Measurements from ENCODE around the gene TRIM74. TPM values are rescaled to one million over a fixed set of nuclear protein-coding genes. Genes with fewer than 3 reads are reported as not detected.

Gene TRIM74
- total RNA-seq, 1 experiment from 2014 or later = 0.26 TPM

DNA sequence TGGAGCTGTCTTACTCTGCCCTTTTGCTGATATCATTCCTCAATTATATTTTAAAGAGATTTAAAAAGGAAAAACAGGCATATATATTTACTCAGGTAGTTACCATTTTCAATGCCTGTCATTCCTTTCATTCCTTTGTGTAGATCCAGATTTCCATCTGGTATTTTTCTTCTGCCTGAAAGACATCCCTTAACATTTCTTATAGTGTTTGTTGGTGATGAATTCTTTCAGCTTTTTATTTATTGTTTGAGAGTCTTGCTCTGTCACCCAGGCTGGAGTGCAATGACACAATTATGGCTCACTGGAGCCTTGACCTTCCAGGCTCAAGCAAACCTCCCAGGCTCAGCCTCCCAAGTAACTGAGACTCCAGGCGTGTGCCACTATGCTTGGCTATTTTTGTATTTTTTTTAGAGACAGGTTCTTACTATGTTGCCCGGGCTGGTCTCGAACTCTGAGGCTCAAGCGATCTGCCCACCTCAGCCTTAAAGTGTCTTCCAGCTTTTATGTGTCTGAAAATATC, 50.0 kb downstream of the TRIM74 start:
- Mint-ChIP-seq H3K9me3 (no peaks in the 10 kb centered on the region), H3K36me3 (ENCODE audit: insufficient read depth in 1 of 3, low read depth in 3 of 3) (peaks cover 4 to 26% (median 9%) of the 10 kb centered on the region in 3 experiments; a peak in 4 of 7 replicates), H3K4me1 (peaks cover 2 to 9% of the 10 kb centered on the region in 2 experiments), H3K27ac (peak overlapping the region in 1 of 3 experiments; percentile 78; a peak in 2 of 7 replicates), H3K27me3 (ENCODE audit: low read depth) (no peaks in the 10 kb centered on the region), H3K4me3 (no peak overlapping the region)
- Histone ChIP-seq H3K14ac (ENCODE audit: insufficient read depth, low read length) (no peak overlapping the region), H2AK5ac (ENCODE audit: insufficient read length, low read length) (no peak overlapping the region), H4K20me1 (ENCODE audit: control insufficient read depth, insufficient read depth, insufficient read length) (no peaks in the 10 kb centered on the region), H3K9ac (ENCODE audit: extremely low read depth, insufficient read length, low read length) (no peak overlapping the region), H2BK5ac (ENCODE audit: insufficient read length, low read length) (no peak overlapping the region), H3K23ac (ENCODE audit: insufficient read length, low read depth, low read length) (no peak overlapping the region), H4K5ac (ENCODE audit: insufficient read length, low read depth, low read length) (no peak overlapping the region), H3K9me3 (ENCODE audit: control insufficient read depth, low read depth, low read length) (no peaks in the 10 kb centered on the region), H4K8ac (replicated peaks; ENCODE audit: insufficient read length, low read depth, low read length) (no peak overlapping the region), H2BK20ac (ENCODE audit: low read depth, low read length, poor library complexity, severe bottlenecking) (no peak overlapping the region), H2BK120ac (ENCODE audit: low read depth, low read length, poor library complexity, severe bottlenecking) (no peak overlapping the region), H3K27ac (ENCODE audit: insufficient read length, low read depth, low read length) (no peak overlapping the region), H3K4me1 (ENCODE audit: insufficient read depth, low read length) (no peaks in the 10 kb centered on the region; the same call in 1 of the 2 replicates), H3K27me3 (ENCODE audit: insufficient read depth, low read length) (no peaks in the 10 kb centered on the region), H4K91ac (ENCODE audit: insufficient read length, low read depth, low read length) (no peak overlapping the region), H3K23me2 (ENCODE audit: insufficient read length, low read depth, low read length, poor library complexity, severe bottlenecking) (no peaks in the 10 kb centered on the region), H3K18ac (ENCODE audit: insufficient read length, low read depth, low read length) (no peak overlapping the region), H2AFZ (ENCODE audit: low read length) (no peak overlapping the region), H2BK15ac (ENCODE audit: low read depth, low read length) (no peak overlapping the region), H3K79me2 (ENCODE audit: insufficient read depth, low read length) (no peaks in the 10 kb centered on the region; the same call in 1 of the 2 replicates), H3K56ac (ENCODE audit: insufficient read length, low read depth, low read length) (no peak overlapping the region), H3T11ph (ENCODE audit: low read length) (no peak overlapping the region), H3K4me2 (ENCODE audit: insufficient read depth, insufficient read length, low read length) (no peak overlapping the region), H3K79me1 (ENCODE audit: insufficient read depth, low read depth, low read length, poor library complexity, severe bottlenecking) (no peaks in the 10 kb centered on the region), H2BK12ac (ENCODE audit: insufficient read length, low read depth, low read length) (no peak overlapping the region), H3K4ac (ENCODE audit: low read depth, low read length) (no peak overlapping the region)
- no peak for DNase-seq
- WGBS (ENCODE audit: extremely low coverage, insufficient read length, low lambda C conversion rate) = no CpG with 5 or more reads among the region's 4 CpGs
- no peak for TF ChIP-seq CTCF (conservative IDR thresholded peaks at IDR 0.05)

Data from H9 (cell line).